Esophagus muscularis mucosa (tissue), 4 donors: ENCODE data around the gene PTRH1. TPM values are rescaled to one million over a fixed set of nuclear protein-coding genes. Genes with fewer than 3 reads are reported as not detected.

Experiments
- DNase-seq: peaks from one replicate; pipeline ENCODE4 v3.0.0-alpha.2; 2017; ENCODE audit errors: extremely low spot score
- H3K27ac ChIP-seq, 4 donors: fragments of 200-600 bp; sonication (generic); replicated peaks in 1 of 4; 1 replicate in 3 of 4; 2 replicates in 1 of 4; pipeline ENCODE4 v1.5.1; 2016 to 2019; ENCODE audit warnings: mild to moderate bottlenecking in 1 of 4
- H3K27me3 ChIP-seq, 4 donors: fragments of 200-600 bp; sonication (generic); one replicate each; pipeline versions ENCODE4 v1.5.1 to v1.6.0; 2016 to 2019
- H3K36me3 ChIP-seq, 4 donors: fragments of 200-600 bp; sonication (generic); one replicate each; pipeline ENCODE4 v1.5.1; 2016 to 2019
- H3K4me1 ChIP-seq, 4 donors: fragments of 200-600 bp; sonication (generic); one replicate each; pipeline ENCODE4 v1.5.1; 2016 to 2019
- H3K4me3 ChIP-seq, 4 donors: fragments of 200-600 bp; sonication (generic); 1 replicate in 2 of 4; 2 replicates in 2 of 4; pipeline ENCODE4 v1.5.1; 2016 to 2019; ENCODE audit warnings: mild to moderate bottlenecking in 4 of 4, moderate library complexity in 1 of 4
- H3K9me3 ChIP-seq, 4 donors: fragments of 200-600 bp; sonication (generic); 1 replicate in 3 of 4; 2 replicates in 1 of 4; pipeline ENCODE4 v1.5.1; 2016 to 2019
- CTCF ChIP-seq, 3 experiments: fragments of 200-600 bp in 2 of 3; fragments of 450-650 bp in 1 of 3; sonication (generic) in 2 of 3; IDR thresholded peaks; one replicate each; pipeline ENCODE4 v1.5.1; 2017 to 2019; ENCODE audit warnings: antibody characterized with exemption in 3 of 3, mild to moderate bottlenecking in 2 of 3, moderate library complexity in 1 of 3
- EP300 ChIP-seq: sonication (generic); formaldehyde crosslinking; IDR thresholded peaks from one replicate; pipeline ENCODE4 v1.6.1; 2017; ENCODE audit warnings: antibody characterized with exemption
- POLR2A ChIP-seq: fragments of 450-650 bp; IDR thresholded peaks from one replicate; pipeline ENCODE4 v1.6.1; 2017; ENCODE audit warnings: antibody characterized with exemption, moderate library complexity, mild to moderate bottlenecking, low read depth
- POLR2AphosphoS5 ChIP-seq, 2 donors: sonication (generic); formaldehyde crosslinking; IDR thresholded peaks; one replicate each; pipeline ENCODE4 v1.6.1; 2017; ENCODE audit warnings: antibody characterized with exemption in 2 of 2
- whole genome bisulfite sequencing: methylation state at CpG from one replicate; pipeline ENCODE4 v1.1.5; 2018; 5-methylcytosine and 5-hydroxymethylcytosine counted together
- intact Hi-C: fragments of 100-400 bp; cut with DNase I; formaldehyde crosslinking; loops from one replicate; pipeline ENCODE4 v1.15.1; 2023
- total RNA-seq, 4 donors: library from RNA; depleted of rRNA; stranded (reverse); fragments of >200 nt; gene quantifications; one replicate each; pipeline versions ENCODE4 v1.1.0 to v1.2.1, GENCODE V29; 2016

PTRH1 gene
- total RNA-seq, 4 donors from 2014 or later = 16.8 to 23.5 (median 20.5) TPM

DNA sequence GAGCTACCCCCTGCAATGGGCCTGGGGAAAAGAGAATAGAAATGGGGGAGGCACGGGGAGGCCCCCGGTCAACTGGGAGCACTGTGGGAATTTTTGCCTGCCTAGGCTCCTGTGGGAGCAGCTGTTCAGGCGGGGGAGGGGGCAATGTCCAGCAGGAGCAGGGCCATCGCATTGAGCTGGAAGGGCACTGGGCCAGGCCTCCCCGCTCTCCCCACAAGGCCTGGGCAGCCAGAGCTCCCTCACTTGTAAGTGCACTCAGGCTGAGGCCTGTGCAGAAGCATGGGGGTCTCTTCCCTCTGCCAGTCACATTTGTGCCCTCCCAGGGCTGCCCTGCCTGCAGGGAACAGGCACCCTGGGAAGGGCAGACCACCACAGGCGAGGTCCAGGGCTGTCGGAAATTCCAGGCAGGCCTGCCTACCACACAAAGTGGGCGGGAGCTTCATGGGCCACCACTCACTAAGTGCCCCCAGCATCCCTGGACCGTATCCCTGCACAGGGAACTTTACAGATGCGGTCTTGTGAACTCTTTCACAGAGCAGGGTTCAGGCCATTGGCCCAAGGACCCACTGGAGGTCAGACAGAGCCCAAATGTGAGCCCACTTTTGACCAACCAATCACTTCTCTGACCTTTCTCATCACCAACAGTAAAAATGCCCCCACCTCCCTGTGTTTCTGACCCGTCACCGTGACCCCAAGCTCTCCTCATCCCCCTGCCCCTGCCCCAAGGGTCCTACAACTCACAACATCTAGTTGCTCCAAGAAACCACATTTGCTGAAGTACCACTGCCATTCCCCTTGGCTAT, 9.7 kb downstream of the PTRH1 start:
- no peak overlapping the region for H3K27ac ChIP-seq
- no peak for TF ChIP-seq EP300
- TF ChIP-seq POLR2AphosphoS5 (IDR thresholded peaks at IDR 0.05) = no peak
- TF ChIP-seq CTCF (IDR thresholded peaks at IDR 0.05) = no peak
- TF ChIP-seq POLR2A = no peak
- H3K4me1 ChIP-seq = peaks cover 0 to 5% (median 2%) of the 10 kb centered on the region in 4 donors
- H3K4me3 ChIP-seq = no peak overlapping the region
- intact Hi-C loops = no loop called here
- H3K36me3 ChIP-seq = no peaks in the 10 kb centered on the region
- no peak for DNase-seq
- no peaks in the 10 kb centered on the region for H3K9me3 ChIP-seq
- 73% methylated on average over 7 of the region's 12 CpGs for WGBS
- H3K27me3 ChIP-seq = peaks cover 0 to 15% (median 0%) of the 10 kb centered on the region in 4 donors

GRCh38 chr9:127703289-127703946, 12.0 kb downstream of the PTRH1 start:
- Histone ChIP-seq H3K4me1 (peaks cover 0 to 20% (median 16%) of the 10 kb centered on the region in 4 donors), H3K27me3 (peaks cover 0 to 15% (median 0%) of the 10 kb centered on the region in 4 donors), H3K9me3 (no peaks in the 10 kb centered on the region), H3K27ac (no peak overlapping the region), H3K4me3 (no peak overlapping the region), H3K36me3 (no peaks in the 10 kb centered on the region)
- no peak for DNase-seq
- 72% methylated on average over 8 of the region's 9 CpGs for WGBS
- intact Hi-C loops = no loop called here
- TF ChIP-seq POLR2AphosphoS5 (IDR thresholded peaks at IDR 0.05) = no peak

GRCh38 chr9:127700594-127701255, 14.7 kb downstream of the PTRH1 start:
- H3K27me3 ChIP-seq = peaks cover 0 to 11% (median 0%) of the 10 kb centered on the region in 4 donors
- no peaks in the 10 kb centered on the region for H3K9me3 ChIP-seq
- intact Hi-C loops = no loop called here
- TF ChIP-seq POLR2A (no peak), EP300 (no peak), POLR2AphosphoS5 (IDR thresholded peaks at IDR 0.05) (no peak), CTCF (IDR thresholded peaks at IDR 0.05) (no peak)
- H3K36me3 ChIP-seq = no peaks in the 10 kb centered on the region
- no peak overlapping the region for H3K27ac ChIP-seq
- H3K4me3 ChIP-seq = no peak overlapping the region
- H3K4me1 ChIP-seq = peaks cover 0 to 15% (median 13%) of the 10 kb centered on the region in 4 donors
- 76% methylated on average over 5 of the region's 5 CpGs for WGBS
- no peak for DNase-seq

GRCh38 chr9:127700140-127700539, 15.3 kb downstream of the PTRH1 start:
- DNase-seq = no peak
- Histone ChIP-seq H3K4me1 (peaks cover 0 to 15% (median 13%) of the 10 kb centered on the region in 4 donors), H3K36me3 (no peaks in the 10 kb centered on the region), H3K27ac (peak overlapping the region; percentile 79 to 88 (median 84)), H3K9me3 (no peaks in the 10 kb centered on the region), H3K27me3 (peaks cover 0 to 6% (median 0%) of the 10 kb centered on the region in 4 donors), H3K4me3 (no peak overlapping the region)
- WGBS = 97% methylated on average over 2 of the region's 2 CpGs
- intact Hi-C loops = no loop called here
- TF ChIP-seq CTCF (IDR thresholded peaks at IDR 0.05) (no peak), EP300 (no peak), POLR2A (no peak), POLR2AphosphoS5 (IDR thresholded peaks at IDR 0.05) (no peak)
